Bronchus fibroblast of lung (primary cell): Measurements from ENCODE around the gene SHC2. TPM values are rescaled to one million over a fixed set of nuclear protein-coding genes. Genes with fewer than 3 reads are reported as not detected.

Source experiments
- total RNA-seq: library from RNA; depleted of rRNA; stranded (reverse); fragments of >200 nt; gene quantifications from 2 replicates; pipeline ENCODE4 v1.2.3, GENCODE V29; 2015

The SHC2 gene, protein sequence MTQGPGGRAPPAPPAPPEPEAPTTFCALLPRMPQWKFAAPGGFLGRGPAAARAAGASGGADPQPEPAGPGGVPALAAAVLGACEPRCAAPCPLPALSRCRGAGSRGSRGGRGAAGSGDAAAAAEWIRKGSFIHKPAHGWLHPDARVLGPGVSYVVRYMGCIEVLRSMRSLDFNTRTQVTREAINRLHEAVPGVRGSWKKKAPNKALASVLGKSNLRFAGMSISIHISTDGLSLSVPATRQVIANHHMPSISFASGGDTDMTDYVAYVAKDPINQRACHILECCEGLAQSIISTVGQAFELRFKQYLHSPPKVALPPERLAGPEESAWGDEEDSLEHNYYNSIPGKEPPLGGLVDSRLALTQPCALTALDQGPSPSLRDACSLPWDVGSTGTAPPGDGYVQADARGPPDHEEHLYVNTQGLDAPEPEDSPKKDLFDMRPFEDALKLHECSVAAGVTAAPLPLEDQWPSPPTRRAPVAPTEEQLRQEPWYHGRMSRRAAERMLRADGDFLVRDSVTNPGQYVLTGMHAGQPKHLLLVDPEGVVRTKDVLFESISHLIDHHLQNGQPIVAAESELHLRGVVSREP
- total RNA-seq: 0.30 and 0.34 TPM in 2 replicates

DNA sequence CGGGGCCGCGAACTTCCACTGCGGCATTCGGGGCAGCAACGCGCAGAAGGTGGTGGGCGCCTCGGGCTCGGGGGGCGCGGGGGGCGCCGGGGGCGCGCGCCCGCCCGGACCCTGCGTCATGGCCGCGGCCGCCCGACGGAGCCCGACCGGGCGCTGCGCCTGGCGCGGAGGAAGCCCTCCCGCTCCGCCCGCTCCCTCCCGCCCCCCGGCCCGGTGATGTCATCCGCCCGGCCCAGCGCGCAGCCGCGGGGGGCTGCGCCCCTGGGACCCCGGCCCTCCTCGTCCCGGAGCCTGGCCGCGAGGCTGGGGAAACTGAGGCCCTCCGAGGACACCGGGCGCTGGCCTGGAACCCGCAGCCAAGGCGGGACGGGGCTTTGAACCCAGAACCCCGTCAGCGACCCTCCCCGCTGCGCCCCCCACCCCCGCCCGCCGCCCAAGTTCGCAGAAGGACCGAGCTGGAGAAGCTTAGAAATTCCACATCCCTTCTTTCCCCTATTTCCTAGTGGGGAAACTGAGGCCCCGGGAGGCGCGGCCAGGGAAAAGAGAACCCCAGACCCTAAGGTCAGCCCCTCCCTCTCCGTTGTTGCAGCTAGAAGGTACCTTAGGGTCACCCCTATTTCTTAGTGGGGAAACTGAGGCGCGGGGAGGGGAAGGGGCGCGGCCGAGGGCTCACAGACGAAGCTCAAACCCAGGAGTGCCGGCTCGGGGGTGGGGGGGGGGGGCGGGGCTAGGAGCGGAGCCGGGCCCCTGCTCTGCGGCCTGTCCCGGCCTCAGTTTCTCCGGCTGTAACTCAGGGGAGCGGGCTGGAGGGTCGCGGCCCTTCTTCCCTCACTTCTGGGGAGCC, at the start of gene SHC2:
SHC2 (minus strand) TSS at position 157 of the 844 bp plus-strand sequence; CDS start at position 120, 37 bp downstream.

DNA sequence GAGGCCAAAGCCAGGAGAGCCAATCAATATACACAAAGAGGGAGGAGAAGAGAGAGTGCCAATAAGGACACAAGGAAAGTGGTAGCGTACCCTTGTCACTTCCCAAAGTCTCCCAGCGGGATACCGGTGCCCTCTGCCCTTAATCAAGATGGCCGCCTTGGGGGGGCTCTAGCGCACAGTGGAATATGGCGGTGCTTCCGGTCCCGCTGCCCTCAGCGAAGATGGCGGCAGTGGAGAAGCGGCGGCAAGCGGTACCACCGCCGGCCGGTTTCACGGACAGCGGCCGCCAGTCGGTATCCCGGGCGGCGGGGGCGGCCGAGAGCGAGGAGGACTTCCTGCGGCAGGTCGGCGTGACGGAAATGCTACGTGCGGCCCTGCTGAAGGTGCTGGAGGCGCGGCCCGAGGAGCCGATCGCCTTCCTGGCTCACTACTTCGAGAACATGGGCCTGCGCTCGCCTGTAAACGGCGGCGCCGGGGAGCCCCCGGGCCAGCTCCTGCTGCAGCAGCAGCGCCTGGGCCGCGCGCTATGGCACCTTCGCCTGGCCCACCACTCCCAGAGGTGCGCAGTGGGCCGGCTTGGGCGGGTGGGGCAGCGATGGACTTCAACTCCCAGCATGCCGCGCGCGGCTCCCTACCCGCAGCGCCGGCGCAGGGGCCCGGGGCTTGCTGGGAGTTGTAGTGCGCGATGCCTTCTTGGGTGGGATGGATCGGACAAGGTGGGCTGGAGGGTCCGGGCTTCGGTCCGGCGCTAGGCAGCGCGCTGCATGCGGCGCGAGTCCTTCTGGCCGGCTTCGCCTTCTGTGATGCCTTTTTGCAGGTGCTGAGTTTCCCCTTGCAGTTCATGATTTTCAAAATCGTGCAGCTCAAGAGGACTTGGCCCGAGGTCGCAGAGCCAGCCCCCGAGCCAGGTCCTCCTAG, 46.7 kb upstream of the SHC2 start, which contains the start of gene TPGS1:
TPGS1 (plus strand) TSS at position 212 of the 918 bp plus-strand sequence; CDS start at position 222, 10 bp downstream.

DNA sequence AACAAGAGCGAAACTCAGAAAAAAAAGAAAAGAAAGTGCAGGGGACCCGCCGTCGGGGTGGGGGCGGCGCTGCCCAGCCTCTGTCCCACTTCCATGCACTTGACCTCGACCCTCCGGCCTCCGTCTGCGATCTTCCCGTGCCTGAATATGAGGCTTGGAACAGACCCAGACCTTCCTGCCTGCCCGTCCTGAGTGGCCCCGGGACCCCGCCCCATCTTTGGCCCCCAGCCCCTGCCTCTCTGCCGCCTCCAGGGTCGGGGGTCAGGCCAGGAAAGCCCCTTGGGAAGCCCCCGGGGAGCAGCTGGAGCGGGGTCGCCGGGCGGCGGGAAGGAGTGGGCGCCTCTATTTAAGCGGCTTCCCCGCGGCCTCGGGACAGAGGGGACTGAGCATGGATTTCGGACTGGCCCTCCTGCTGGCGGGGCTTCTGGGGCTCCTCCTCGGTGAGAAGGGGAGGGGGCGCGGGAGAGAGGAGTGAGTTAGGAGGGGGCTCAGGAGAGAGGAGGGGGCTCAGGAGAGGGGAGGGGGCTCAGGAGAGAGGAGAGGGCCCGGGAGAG, 35.4 kb upstream of the SHC2 start, which contains the start of gene MADCAM1:
MADCAM1 (plus strand) TSS at position 375 of the 554 bp plus-strand sequence; CDS start at position 389, 14 bp downstream.

DNA sequence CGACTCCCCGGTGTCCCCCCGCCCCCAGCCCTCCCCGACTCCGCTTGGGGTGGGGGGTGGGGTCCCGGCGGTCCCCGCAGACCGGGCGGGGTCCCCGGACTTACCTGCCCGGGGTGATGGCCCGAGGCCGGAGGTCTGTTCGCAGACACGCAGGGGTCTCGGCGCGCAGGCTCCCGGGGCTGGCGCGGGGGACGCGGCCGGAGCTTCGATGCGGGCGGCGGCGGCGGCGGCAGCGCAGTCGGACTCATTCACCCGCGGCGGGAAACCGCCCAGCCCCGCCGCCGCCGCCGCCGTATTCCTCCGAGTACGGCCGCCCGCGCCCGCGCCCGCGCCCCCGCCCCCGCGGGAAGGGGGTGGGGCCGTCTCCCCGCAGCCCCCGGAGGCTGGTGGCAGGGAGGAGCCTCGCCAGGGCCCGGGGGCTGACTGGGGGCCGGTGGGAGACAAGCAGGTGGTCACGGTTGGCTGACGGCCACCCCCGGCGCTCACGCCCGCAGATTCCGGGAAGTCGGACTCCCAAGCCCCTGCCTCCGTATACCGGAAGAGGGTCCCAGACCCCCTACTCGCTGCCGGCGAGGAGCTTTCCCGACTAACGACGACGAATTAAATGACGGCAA, 51.8 kb downstream of the SHC2 start, which contains the start of gene C2CD4C:
C2CD4C (minus strand) TSS at position 246 of the 614 bp plus-strand sequence. CDS start 786 bp downstream, outside the sequence.

Other genes with a start within 250 kb of the SHC2 start
- 14.6 and 18.6 TPM in 2 replicates for gene PLPP2, start 169.6 kb downstream of the SHC2 start, total RNA-seq
- gene MIER2, start 116.2 kb downstream of the SHC2 start, total RNA-seq: 14.4 and 20.2 TPM in 2 replicates
- 0.15 TPM in 1 of 2 replicates, not detected in the other for gene C2CD4C, start 51.9 kb downstream of the SHC2 start, total RNA-seq
- 0.50 TPM in 1 of 2 replicates, not detected in the other for gene MADCAM1, start 35.5 kb upstream of the SHC2 start, total RNA-seq
- gene TPGS1, start 46.5 kb upstream of the SHC2 start, total RNA-seq: 32.8 and 33.3 TPM in 2 replicates
- gene CDC34, start 70.7 kb upstream of the SHC2 start, total RNA-seq: 65.4 and 72.6 TPM in 2 replicates
- 0.30 TPM in 1 of 2 replicates, not detected in the other for gene GZMM, start 83.0 kb upstream of the SHC2 start, total RNA-seq
- 569 and 576 TPM in 2 replicates for gene BSG, start 111.6 kb upstream of the SHC2 start, total RNA-seq
- gene HCN2, start 128.8 kb upstream of the SHC2 start, total RNA-seq: 0.17 and 0.30 TPM in 2 replicates
- gene POLRMT, start 172.5 kb upstream of the SHC2 start, total RNA-seq: 25.6 and 28.4 TPM in 2 replicates
- gene FGF22, start 178.8 kb upstream of the SHC2 start, total RNA-seq: 0.30 and 0.34 TPM in 2 replicates
- 55.8 and 63.0 TPM in 2 replicates for gene RNF126, start 202.2 kb upstream of the SHC2 start, total RNA-seq
- gene FSTL3, start 215.4 kb upstream of the SHC2 start, total RNA-seq: 81.8 and 89.3 TPM in 2 replicates
- gene PRSS57, start 234.4 kb upstream of the SHC2 start, total RNA-seq: not detected in 2 replicates
- 9.2 and 10.1 TPM in 2 replicates for gene PALM, start 247.9 kb upstream of the SHC2 start, total RNA-seq